Hippocampal formation (tissue), 2 donors: ENCODE data around the gene ACKR2.
"Not testable (repeated sequence)": the region's sequence is repeated elsewhere in the genome, so short reads cannot be mapped to it uniquely, and the experiment has no call there.

Experiments
- DNase-seq, 2 donors: peaks; one replicate each; lab custom pipeline; 2025; lab: John Stamatoyannopoulos, UW

The ACKR2 gene

GRCh38 chr3:42801048-42801620 lies 8.1 kb upstream of the ACKR2 start:
- DNase-seq = no peak

GRCh38 chr3:42801784-42802183 lies 7.5 kb upstream of the ACKR2 start:
- DNase-seq = no peak

GRCh38 chr3:42802876-42803413 lies 6.3 kb upstream of the ACKR2 start:
- DNase-seq = no peak

- DNase-seq = peak; percentile 50 to 59
Measured at GRCh38 chr3:42803414-42804105, 5.7 kb upstream of the ACKR2 start.

GRCh38 chr3:42804106-42804830 lies 5.0 kb upstream of the ACKR2 start, which contains the start of gene HIGD1A:
TSS of gene HIGD1A (minus strand) at chr3:42804490. CDS start at chr3:42794253, 10,237 bp downstream.
- peak; percentile 98 for DNase-seq

GRCh38 chr3:42804831-42805132 lies 4.5 kb upstream of the ACKR2 start:
- DNase-seq = no peak

GRCh38 chr3:42805141-42805821 lies 4.0 kb upstream of the ACKR2 start:
- no peak for DNase-seq

- DNase-seq = no peak
Measured at GRCh38 chr3:42807929-42808328, 1.3 kb upstream of the ACKR2 start.

- not testable (repeated sequence) for DNase-seq
Measured at GRCh38 chr3:42810706-42811105, 1.5 kb downstream of the ACKR2 start.

GRCh38 chr3:42811118-42811883 lies 2.1 kb downstream of the ACKR2 start:
- DNase-seq = not testable (repeated sequence)

GRCh38 chr3:42814246-42814645 lies 5.0 kb downstream of the ACKR2 start:
- no peak for DNase-seq

GRCh38 chr3:42814914-42815507 lies 5.8 kb downstream of the ACKR2 start:
- no peak for DNase-seq

- DNase-seq = no peak
Measured at GRCh38 chr3:42815826-42816225, 6.6 kb downstream of the ACKR2 start.

- DNase-seq = no peak
Measured at GRCh38 chr3:42819351-42819965, 10.2 kb downstream of the ACKR2 start.

- no peak for DNase-seq
Measured at GRCh38 chr3:42820746-42821051, 11.5 kb downstream of the ACKR2 start.

- no peak for DNase-seq
Measured at GRCh38 chr3:42822828-42823227, 13.6 kb downstream of the ACKR2 start.

- no peak for DNase-seq
Measured at GRCh38 chr3:42823351-42823750, 14.1 kb downstream of the ACKR2 start.

GRCh38 chr3:42826141-42826540 lies 16.9 kb downstream of the ACKR2 start:
- no peak for DNase-seq

GRCh38 chr3:42827023-42827422 lies 17.8 kb downstream of the ACKR2 start:
- DNase-seq = no peak

- DNase-seq = no peak
Measured at GRCh38 chr3:42827654-42828053, 18.4 kb downstream of the ACKR2 start.

GRCh38 chr3:42829083-42829627 lies 19.9 kb downstream of the ACKR2 start:
- DNase-seq = no peak
